Erythroblast (primary cell): ENCODE results near the gene AGR3.

ENCODE experiments used
- GATA1 ChIP-seq: IDR thresholded peaks from 2 replicates; pipeline ENCODE4 v1.6.1; 2011; ENCODE audit warnings: low read depth, mild to moderate bottlenecking, control low read depth, low read length, moderate library complexity
- POLR2A ChIP-seq: IDR thresholded peaks from 2 replicates; pipeline ENCODE4 v1.6.1; 2011; ENCODE audit warnings: mild to moderate bottlenecking, low read length

DNA sequence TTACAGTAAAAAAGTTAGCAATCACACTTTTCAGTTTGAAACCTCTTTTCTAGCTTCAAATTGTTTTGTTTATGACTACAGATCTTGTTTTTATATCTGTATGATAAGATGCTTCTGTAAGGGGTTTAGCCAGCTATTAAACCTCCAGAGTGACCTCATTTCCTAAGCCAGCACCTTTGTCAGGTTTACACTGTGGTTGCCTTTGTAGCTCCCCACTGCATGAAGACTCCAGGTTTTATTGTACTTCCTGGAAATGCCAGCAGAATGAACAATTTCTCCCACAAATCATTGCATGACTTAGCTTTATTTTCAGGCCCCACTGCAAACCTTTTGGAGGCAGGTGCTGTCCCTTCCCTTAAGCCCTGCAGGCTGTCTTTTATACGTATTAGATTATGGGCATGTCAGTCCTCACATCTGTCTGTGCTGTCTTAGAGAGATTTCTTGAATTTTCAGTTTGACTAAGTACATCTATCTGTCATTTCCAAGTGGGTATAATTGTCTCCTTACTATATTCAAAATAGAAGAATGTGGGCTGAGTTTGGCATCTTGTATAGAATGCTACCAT lies 8.2 kb upstream of the AGR3 start:
- TF ChIP-seq POLR2A (no peak), GATA1 (no peak)
